GM19025 (cell line): Measurements from ENCODE around the gene RARA.

Source experiments
- ATAC-seq: cut with Tn5 transposase; IDR thresholded peaks from one replicate; pipeline ENCODE4 v1.9.1; 2021; ENCODE audit warnings: mild to moderate bottlenecking, low read depth, moderate library complexity; ENCODE audit not compliant: unreplicated experiment

The RARA gene

GRCh38 chr17:40313668-40314583, 4.9 kb downstream of the RARA start:
- no peak for ATAC-seq

GRCh38 chr17:40314584-40314956, 5.6 kb downstream of the RARA start:
- ATAC-seq = no peak

- no peak for ATAC-seq
Observed at GRCh38 chr17:40315206-40315605, 6.2 kb downstream of the RARA start.

GRCh38 chr17:40315678-40316570, 6.9 kb downstream of the RARA start:
- ATAC-seq = no peak

GRCh38 chr17:40316571-40317344, 7.8 kb downstream of the RARA start:
- no peak for ATAC-seq

GRCh38 chr17:40317345-40317873, 8.4 kb downstream of the RARA start:
- ATAC-seq = no peak

GRCh38 chr17:40317880-40318829, 9.2 kb downstream of the RARA start:
- ATAC-seq = peak; percentile 68

- no peak for ATAC-seq
Observed at GRCh38 chr17:40318830-40319391, 9.9 kb downstream of the RARA start.

GRCh38 chr17:40319651-40320540, 10.9 kb downstream of the RARA start:
- no peak for ATAC-seq

- ATAC-seq = no peak
Observed at GRCh38 chr17:40320756-40321523, 12.0 kb downstream of the RARA start.

- ATAC-seq = no peak
Observed at GRCh38 chr17:40321524-40321929, 12.5 kb downstream of the RARA start.

- ATAC-seq = no peak
Observed at GRCh38 chr17:40321961-40322357, 13.0 kb downstream of the RARA start.

- no peak for ATAC-seq
Observed at GRCh38 chr17:40322358-40323315, 13.7 kb downstream of the RARA start.

GRCh38 chr17:40323391-40324381, 14.7 kb downstream of the RARA start:
- no peak for ATAC-seq
